Measurements from ENCODE around the gene KCNAB1.

DNA sequence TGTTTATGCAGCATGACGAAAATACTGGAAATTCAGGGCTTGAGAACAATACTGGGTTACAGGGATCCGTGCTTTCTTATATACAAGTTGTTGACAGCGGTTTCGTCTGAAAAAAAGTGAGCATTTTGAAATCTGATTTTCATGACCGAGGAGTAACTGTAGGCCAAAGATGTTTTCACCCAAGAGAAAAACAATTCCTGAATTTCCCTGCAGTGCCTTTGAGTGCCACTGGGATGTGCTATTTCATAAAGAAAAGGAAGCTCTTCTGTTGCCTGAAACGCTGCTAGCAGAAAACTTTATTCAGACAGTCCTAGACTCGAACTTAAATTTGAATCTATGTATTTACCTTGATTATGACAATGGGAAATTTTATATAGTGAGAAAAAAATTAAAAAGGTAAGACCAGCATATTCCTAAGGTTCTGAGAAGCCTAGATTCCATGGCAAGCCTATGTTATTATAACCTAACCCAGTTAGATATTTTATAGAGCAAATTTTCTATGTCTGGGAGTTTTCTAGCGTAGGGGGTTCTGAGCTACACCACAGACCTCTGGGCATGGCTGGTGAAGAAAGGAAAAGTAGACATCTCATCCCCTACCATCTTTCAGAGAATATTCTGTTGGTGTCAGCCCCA is 30.2 kb downstream of the KCNAB1 start:
- TF ChIP-seq, protein P1, sequence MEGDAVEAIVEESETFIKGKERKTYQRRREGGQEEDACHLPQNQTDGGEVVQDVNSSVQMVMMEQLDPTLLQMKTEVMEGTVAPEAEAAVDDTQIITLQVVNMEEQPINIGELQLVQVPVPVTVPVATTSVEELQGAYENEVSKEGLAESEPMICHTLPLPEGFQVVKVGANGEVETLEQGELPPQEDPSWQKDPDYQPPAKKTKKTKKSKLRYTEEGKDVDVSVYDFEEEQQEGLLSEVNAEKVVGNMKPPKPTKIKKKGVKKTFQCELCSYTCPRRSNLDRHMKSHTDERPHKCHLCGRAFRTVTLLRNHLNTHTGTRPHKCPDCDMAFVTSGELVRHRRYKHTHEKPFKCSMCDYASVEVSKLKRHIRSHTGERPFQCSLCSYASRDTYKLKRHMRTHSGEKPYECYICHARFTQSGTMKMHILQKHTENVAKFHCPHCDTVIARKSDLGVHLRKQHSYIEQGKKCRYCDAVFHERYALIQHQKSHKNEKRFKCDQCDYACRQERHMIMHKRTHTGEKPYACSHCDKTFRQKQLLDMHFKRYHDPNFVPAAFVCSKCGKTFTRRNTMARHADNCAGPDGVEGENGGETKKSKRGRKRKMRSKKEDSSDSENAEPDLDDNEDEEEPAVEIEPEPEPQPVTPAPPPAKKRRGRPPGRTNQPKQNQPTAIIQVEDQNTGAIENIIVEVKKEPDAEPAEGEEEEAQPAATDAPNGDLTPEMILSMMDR (conservative IDR thresholded peaks at IDR 0.05; ENCODE audit: low read depth, low read length), result peak; percentile 94
- TF ChIP-seq EZH2 (IDR thresholded peaks at IDR 0.05; ENCODE audit: low read length, unreplicated experiment), result no peak

Measured in PC-3 (cell line).